GM10248 (cell line): ENCODE results near the gene TESPA1.

Experiments
- CTCF ChIA-PET: fragments of 300-600 bp; sonication (Branson Sonifier 250); formaldehyde crosslinking; extraction: SDS; loops from one replicate; lab custom pipeline; 2021; ENCODE audit warnings: antibody characterized with exemption; lab: Yijun Ruan, JAX
- POLR2A ChIA-PET: fragments of 350-650 bp; sonication (Branson Sonifier 250); formaldehyde crosslinking; extraction: SDS; loops from one replicate; lab custom pipeline; 2020; ENCODE audit warnings: antibody characterized with exemption; lab: Yijun Ruan, JAX
- DNase-seq: peaks from one replicate; pipeline ENCODE4 v3.0.0; 2012; ENCODE audit errors: extremely low spot score
- TF ChIP-seq, protein P1 (sequence below): IDR thresholded peaks from 2 replicates; pipeline ENCODE4 v1.5.1; 2012; ENCODE audit warnings: mild to moderate bottlenecking, low read depth; ENCODE audit errors: extremely low read depth, missing control alignments, control extremely low read depth

The TESPA1 gene

GRCh38 chr12:54924972-54925707 is 59.4 kb downstream of the TESPA1 start:
- CTCF ChIA-PET = no interaction called here
- POLR2A ChIA-PET = no interaction called here

GRCh38 chr12:54917001-54917488 is 67.5 kb downstream of the TESPA1 start:
- TF ChIP-seq, protein P1, sequence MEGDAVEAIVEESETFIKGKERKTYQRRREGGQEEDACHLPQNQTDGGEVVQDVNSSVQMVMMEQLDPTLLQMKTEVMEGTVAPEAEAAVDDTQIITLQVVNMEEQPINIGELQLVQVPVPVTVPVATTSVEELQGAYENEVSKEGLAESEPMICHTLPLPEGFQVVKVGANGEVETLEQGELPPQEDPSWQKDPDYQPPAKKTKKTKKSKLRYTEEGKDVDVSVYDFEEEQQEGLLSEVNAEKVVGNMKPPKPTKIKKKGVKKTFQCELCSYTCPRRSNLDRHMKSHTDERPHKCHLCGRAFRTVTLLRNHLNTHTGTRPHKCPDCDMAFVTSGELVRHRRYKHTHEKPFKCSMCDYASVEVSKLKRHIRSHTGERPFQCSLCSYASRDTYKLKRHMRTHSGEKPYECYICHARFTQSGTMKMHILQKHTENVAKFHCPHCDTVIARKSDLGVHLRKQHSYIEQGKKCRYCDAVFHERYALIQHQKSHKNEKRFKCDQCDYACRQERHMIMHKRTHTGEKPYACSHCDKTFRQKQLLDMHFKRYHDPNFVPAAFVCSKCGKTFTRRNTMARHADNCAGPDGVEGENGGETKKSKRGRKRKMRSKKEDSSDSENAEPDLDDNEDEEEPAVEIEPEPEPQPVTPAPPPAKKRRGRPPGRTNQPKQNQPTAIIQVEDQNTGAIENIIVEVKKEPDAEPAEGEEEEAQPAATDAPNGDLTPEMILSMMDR = no peak
- DNase-seq = no peak
- ChIA-PET POLR2A (no interaction called here), CTCF (no interaction called here)

More at GRCh38 chr12:54924972-54925707, 59.4 kb downstream of the TESPA1 start:
- DNase-seq = no peak
- TF ChIP-seq, protein P1 = no peak
